Stimulated activated CD4-positive, alpha-beta T cell treated with anti-CD3 and anti-CD28 coated beads, Interleukin-1b, Interleukin-23, amount 100 ng/mL, for 48 hours (primary cell): ENCODE results near the gene SLC5A1.
"Not testable (repeated sequence)": the region's sequence is repeated elsewhere in the genome, so short reads cannot be mapped to it uniquely, and the experiment has no call there.

Source experiments
- DNase-seq: peaks from one replicate; pipeline ENCODE4 v3.0.0-alpha.2; 2020

Gene SLC5A1

GRCh38 chr22:32150647-32151046, 107.6 kb downstream of the SLC5A1 start:
- not testable (repeated sequence) for DNase-seq

- DNase-seq, result not testable (repeated sequence)
Observed at GRCh38 chr22:32151641-32152040, 108.6 kb downstream of the SLC5A1 start.

DNA sequence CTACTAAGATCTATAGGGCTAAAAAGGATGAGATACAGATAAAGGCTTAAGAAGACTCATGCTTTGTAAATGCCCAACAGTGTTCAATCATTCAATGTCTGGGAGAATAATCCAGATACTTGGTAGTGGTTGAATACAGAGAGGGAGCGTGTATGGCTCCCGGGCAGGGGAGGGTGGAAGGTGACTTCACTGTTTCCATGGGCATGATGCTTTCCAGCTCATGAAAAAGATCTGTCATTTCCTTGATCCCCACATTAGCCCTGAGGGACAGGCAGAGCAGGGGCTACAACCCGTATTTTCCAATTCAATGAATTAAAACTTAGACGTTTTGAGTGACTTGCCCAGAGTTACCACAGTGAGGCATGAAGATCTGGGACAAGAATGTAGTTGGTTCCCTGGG, 111.7 kb downstream of the SLC5A1 start:
- DNase-seq, result not testable (repeated sequence)

DNA sequence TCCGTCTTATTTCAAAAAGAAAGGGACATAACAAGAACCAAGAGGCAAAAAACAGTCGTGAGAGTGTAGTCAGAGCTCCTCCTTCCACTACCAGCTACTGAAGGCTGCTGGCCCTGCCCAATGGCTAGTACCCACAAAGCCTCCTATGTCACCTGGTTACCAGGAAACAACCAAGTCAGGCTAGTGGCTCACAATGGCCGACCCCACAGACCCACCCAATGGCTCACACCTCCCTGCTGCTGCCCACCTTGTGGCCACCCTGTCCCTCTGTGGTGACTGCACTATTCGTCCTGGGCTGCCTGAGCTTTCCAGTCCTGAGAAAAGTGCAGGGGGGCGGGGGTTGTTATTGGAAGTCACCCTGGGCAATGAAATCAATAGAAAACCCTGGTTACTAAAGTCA, 114.6 kb downstream of the SLC5A1 start:
- not testable (repeated sequence) for DNase-seq

GRCh38 chr22:32158712-32159533, 115.9 kb downstream of the SLC5A1 start, which contains the start of gene C22orf42:
TSS of gene C22orf42 (minus strand) at chr22:32159303. CDS start at chr22:32159215, 88 bp downstream.
- DNase-seq, result no peak

GRCh38 chr22:32160411-32160810, 117.3 kb downstream of the SLC5A1 start:
- not testable (repeated sequence) for DNase-seq
